ENCODE results near the gene ST8SIA1.
A peak's percentile ranks its signal among the peaks of the same experiment; 100 is the strongest.

Gene ST8SIA1

DNA sequence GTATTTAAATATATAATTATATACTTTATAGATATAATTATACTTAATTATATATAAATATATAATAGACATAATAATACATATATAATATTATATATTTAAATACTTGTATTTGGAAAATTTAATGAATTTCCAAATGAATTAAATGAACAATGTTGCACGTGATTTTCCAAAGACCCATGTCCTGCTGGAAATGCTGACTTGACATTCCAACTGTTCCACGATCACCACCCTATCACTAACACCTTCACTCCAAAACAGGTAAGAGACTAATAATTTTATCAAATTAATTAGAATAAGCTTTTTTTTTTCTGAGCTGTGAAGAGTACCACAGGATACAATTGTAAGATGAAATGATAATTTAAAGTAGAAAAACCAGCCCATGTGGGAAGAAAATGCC lies 103.4 kb downstream of the ST8SIA1 start:
- no peak for DNase-seq

DNA sequence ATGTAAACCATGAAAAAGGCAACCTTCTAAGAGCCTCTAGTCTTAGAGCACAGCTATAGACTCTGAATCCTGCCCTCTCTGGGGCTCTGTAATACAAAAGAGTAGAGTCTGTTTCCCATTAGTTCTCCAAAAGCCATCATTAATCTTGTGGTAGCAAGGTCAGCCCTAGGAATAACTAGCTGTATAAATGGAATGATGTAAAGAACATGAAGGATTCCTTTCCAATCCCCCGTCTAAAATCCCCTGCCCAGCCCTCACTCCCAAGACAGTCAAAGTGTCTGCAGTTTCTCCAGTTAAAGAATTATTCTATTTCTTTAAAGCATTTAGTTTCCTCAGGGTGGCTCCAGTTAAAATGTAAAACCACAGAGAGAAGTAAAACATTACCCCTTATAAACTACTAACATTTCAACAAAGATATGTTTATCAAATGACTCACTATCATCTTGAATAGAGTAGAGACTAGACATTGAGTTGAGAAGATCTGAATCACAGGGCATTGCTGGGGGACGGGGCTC lies 104.2 kb downstream of the ST8SIA1 start:
- no peak for DNase-seq

DNA sequence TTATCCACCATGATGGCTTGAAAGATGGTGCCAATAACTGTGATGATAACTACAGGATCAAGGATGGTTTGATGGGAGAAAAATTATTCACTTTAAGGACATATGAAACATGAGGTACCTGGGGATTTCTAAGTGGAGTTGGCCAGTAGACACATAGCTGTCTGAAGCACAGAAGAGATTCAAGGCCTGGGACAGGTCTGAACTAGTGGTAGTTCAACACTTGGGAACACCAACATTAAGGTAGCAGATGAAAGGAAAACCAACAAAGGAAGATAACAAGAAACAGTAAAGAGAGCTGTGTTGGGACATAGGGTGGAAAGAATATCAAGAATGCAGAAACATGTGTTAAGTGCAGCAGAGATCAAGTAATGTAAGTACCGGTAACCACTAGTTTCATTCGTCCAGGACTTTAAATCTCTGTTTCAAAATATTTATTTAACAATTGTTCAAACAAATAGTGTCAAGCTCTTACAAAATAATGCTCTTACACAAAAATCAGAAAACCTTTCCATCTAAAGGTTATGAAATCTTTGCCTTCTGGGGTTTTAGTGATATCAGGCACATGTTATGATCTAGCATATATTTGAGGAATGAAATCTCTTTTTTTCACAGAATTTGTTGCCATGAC lies 104.7 kb downstream of the ST8SIA1 start:
- no peak for DNase-seq

DNA sequence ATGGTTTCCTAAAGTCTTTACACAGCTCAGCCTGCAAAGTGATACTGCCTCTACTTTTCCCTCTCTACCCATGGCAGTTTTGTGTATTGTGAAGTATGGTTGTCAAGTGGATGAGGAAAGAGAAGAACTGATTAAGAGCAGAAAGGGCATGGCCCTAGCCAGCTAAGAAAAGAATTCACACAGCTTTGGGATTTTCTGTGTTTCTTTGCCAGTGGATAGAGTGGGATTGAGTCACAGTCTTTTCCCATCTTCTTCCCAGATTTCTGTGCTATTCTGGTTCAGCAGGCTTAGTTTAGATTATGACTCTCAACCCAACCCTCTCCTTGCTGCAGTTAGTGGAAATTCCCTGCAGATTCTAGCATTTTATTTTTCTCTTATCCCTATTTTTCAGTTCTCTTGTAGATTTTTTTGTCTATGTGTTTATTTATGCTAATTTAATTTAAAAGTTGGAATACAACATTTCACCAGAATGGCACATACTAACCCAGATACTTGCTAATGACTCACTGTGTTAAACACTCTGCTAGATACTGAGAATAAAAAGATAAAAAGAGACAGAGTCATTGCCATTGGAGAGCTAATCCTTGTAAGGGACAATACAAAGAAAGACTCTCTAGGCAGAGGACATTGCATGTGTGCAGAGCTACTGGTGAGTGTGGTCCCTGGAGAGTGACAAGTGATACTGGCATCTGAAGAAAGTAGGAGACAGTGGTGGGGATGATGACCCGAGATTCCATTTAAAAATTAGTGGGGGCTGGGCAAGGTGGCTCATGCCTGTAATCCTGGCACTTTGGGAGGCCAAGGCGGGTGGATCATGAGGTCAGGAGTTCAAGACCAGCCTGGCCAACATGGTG lies 106.3 kb downstream of the ST8SIA1 start:
- no peak for DNase-seq

DNA sequence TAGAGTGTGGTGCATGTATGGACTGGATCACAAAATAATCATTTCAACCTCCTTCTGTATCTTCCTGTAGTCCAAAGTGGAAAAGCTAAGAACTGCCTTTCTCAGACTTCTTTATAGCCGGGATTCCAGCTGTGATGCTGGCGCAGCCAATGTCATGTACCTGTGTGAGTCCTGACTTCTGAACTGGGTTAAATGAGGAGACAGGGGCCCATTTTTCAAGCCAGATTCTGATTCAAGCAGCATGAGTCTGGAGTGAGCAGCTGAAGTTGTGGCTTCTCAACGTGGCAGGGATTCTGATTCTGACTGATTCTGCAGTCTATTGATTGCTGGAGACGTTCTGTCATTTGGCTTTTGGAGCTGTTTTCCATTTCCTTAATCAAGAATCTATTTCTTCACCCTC lies 111.2 kb downstream of the ST8SIA1 start:
- DNase-seq, result no peak

DNA sequence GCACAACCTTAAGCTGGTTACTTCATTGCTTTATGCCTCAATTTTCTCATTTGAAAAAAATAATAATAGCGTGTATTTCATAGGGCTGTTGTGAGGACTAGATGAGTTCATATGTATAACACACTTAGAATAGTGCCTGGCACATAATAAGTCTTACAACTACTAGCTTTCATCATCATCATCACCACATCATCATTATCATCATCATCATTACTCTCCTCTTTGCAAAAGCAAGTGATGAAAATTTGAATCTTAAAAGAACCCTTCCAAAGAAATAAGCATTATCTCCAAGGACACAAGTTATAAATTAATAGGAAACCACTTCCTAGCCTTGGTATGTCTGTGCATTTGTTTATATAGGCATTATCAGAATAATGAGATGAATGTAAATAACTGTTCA lies 117.0 kb downstream of the ST8SIA1 start:
- DNase-seq, result no peak

DNA sequence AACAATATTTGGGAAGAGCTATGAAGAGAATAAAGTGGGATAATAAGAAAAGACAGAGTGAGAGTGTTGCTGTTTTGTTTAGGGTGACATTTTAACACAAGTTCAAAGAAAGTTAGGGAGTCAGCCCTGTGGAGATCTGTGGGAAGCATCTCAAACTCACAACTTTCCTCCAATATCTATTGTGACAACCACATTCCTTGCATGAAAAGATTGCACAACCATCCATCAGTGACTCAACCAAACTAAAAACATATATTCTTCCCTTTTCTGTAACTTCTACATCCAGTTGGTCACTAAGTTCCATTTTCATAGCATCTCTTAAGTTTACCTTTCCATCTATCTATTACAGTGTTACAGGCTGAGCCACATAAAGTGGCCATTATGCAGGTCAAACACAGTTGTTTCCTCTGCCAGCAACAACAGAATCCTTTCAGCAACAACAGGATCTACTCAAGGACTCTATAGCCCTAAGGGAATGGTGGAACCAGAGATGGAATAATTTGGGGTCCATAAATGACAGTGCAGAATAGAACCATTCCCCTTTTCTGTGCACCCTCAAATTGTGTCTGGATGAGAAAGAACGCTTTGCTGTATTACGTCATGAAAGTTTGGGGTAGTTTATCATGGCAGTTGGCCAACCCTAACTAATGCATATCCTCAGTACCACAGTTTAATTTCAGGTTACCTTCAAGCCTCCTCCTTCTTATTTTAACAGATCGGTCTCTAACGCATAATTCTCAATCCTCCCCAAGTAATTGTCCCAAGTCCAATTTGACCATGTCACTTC lies 118.8 kb downstream of the ST8SIA1 start:
- no peak for DNase-seq

DNA sequence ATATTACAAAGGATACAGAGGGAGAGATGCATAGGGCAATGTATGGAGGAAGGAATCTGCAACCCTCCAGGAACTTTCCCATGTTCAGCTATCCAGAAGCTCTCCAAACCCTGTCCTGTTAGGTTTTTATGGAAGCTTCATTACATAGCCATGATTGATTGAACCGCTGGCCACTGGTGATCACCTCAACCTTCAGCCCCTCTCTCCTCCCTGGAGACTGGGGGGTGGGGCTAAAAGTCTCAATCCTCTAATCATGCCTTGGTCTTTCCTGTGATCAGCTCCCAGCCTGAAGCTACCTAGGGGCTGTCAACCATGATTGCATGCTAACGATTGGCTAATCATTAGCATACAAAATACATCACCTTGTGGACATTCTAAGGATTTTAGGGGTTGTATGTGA lies 123.4 kb downstream of the ST8SIA1 start:
- DNase-seq, result no peak

DNA sequence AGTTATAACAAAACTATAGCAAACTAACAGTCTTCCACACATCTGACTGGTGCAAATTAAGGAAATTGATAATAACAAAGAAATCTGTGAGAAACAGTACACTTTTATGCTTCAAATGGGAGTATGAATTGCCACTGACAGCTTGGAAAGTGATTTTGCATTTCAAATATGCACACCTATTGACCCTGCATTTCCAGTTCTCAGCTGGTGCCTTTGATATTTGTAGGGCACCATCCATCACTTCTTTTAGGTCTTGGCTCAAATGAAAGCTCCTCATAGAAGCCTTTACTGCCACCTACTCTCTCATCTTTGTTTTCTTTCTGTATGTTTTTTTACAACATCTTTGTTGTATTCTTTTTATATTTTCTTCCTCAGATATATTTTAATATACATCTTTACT lies 125.1 kb downstream of the ST8SIA1 start:
- no peak for DNase-seq

DNA sequence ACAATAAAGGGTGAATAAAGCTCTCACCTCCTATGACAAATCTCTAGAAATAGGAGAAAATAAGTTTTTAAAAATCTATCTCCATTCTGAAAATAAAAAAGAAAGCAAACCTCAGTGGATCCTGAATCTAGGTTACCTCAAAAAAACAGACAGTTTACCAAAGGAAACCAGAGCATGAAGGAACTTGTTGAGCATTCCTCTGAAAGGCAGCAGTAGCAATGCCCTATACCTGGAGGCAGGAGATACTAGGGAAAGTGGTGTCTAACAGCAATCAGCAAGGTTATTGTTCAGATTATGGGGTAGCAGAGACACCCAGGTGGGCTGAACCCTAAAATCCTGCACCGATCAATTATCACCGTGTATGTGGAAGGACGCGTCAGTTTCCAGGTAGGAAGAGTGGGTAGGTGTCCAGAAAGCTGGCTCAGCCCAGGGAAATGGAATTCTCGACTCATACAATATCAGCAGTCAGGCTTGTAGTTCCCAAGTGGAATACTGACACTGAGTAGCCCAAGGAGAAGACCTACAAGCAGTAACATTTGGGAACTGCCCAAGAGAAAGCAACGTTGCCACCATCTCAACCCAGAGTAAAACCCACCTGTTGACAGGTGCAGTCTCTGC lies 128.3 kb downstream of the ST8SIA1 start:
- DNase-seq, result no peak

DNA sequence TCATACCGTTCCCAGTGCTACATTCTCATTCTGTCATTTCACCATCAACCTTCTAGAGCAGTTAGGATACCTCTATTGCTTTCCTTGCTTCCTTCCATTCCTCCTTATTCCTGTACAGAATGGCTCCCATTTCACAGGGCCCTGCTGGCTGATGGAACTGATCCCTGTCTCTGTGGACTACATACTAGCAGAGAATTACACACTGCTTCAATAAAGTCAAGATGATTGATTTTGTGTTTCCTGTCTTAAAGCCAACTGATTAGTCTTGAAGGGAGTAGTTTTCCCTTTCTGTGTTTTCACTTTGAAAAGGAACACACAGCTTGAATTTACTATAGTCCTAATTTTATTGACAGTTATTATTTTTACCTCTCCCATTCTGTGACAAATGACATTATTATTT lies 130.1 kb downstream of the ST8SIA1 start:
- no peak for DNase-seq

DNA sequence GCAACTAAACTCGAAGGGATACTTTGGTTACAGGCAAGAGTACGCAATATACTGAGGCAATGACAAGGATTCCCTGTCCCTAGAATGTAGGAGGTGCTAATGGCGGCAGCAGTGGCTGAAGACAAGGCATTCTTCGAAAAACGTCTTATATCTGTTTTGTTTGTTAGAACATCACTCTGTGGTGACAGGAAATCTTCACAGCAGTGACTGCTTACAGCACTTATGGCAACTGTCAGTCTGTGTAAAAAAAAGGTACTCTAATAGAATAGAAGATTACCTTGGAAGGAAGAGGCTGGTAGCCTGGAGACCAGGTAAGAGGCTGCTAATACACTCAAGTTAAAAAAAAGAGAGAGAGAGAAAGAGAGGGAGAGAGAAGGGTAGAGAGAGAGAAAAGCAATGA lies 131.7 kb downstream of the ST8SIA1 start:
- no peak for DNase-seq

DNA sequence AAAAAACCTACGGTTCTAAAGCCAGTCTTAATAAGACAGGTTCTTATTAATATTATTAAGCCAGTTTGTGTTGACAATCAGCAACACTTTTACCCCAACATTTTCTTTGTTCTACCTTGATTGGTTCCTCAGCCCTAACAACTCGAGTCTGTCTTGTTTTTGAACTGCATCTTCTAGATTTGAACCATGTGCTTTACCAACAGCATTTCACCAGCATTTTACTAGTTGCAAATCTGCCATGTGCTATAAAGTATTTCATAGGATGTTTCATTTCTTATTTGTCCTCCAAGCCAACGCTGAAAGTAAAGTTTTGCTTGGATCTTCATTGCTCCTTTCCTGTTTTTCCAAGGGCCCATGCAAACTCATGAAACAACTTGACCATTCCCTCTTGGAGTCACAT lies 133.4 kb downstream of the ST8SIA1 start:
- DNase-seq, result no peak

DNA sequence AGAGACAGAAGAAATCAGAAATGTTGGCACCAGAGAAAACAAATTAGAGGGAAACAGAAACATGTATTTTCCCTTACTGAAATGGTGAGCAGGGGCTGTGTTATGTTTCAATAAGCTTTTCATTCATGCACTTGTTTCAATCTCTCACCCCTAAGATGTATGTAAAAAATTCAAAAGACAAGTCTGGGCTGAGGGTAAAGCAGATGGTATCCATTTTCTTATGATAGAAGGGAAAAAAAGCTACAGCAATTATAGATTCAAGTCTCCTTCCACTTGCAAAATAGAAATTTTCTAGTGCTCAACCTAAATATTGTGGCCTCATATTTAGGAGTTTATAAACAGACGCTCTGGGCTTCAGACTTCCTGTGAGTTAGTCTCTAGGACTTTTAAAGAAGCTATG lies 138.3 kb downstream of the ST8SIA1 start:
- DNase-seq, result no peak

DNA sequence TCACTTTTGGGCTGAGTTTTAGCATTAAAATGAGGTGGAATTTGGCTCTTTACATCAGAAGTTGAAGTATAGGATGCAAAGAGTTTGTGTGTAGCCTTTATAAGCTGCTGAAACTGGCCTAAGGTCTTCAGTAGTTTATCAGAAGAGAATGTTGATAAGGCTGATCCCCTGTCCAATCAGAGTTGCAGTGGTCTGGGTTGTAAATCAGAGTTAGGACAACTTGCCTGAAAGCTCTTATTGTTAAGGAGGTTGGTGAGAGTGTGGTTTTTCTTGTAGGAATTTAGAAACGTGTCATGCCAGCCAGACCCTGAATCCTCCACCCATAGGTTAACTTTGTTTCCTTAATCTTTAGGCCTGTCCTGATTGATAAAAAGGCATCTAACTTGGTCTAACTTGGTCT lies 143.5 kb downstream of the ST8SIA1 start:
- no peak for DNase-seq

DNA sequence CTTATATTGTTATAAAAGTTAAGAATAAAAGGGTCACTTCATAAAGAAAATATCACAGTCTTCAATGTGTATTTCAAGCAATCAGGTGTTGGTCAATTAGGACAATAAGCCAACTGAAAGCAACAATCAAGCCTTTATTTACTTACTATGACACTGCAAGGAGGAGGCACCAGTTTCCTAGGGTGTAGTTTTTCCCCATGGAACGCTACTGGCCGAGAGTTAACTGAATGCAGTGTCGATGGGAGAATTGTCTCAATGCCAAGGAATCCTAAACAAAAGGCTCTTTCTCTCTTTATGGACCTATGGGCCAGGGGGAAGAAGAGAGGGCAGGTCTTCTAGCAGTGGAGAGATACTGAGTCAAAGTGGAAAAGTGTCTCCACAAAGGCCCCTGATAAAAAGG lies 146.1 kb downstream of the ST8SIA1 start:
- no peak for DNase-seq

DNA sequence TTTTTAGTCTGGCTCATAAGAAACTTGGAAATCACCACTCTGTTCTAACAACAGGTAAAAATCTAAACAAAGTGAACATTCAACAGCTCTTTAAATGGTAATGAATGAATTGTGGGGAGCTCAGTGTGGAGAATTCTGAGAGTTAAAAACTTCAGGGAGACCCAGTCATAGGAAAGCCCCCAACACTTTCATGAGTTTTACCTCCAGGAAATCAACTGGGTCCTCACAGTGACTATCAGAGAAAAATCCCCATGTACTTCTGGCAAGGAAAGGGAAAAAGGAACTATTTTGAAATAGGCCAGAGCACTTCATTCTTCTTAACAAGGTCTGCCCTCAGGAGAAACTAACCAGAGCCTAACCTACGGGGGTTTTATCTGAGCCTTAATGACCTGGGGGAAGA lies 153.8 kb downstream of the ST8SIA1 start:
- no peak for DNase-seq

DNA sequence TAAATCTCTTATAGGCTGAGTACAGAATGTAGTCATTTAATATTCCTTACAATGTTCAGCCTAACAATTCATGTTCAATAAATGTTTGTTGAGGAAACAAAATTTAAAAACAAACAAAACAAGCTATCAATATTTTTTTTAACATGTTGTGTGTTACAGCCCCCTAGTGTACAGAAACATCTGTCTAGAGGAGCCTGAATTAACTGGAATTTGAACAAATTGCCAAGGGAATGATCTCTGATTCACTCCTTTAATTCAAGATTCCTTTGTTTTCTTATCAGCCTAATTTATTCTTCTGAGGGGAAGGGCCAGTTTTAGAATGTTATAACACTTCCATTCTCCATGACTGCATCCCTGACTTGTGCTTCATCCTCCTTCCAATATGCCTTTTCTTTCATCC lies 161.3 kb downstream of the ST8SIA1 start:
- no peak for DNase-seq

DNA sequence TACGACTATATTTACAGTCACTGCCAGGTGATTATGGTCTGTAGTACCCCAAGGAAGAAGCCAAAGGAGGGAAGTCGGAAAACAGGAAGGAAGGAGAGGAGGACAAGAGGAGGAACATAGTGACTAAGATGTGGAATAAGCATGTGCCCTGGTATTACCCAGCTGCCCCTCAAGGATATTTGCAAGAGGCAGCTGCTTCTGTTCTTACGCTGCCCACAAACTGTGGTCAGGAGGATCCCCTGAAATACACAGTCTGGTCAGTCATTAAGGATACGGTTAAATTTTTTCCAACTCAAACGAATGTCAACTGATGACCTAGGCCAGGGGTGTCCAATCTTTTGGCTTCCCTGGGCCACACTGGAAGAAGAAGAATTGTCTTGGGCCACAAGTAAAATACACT lies 162.0 kb downstream of the ST8SIA1 start:
- no peak for DNase-seq

DNA sequence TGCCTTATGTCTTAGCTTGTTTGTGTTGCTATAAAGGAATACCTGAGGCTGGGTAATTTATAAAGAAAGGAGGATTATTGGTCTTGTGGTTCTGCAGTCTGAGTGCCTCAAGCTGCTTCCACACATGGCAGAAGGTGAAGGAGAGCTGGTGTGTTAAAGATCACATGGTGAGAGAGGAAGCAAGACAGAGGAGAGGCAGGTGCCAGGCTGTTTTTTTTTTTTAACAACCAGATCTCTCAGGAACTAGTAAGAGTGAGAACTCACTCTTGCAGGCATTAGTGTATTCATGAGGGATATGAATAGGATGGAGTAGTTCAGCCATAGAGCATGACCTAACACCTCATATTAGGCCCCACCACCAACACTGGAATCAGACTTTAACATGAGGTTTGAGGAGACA lies 165.1 kb downstream of the ST8SIA1 start:
- peak; percentile 33 for DNase-seq

DNA sequence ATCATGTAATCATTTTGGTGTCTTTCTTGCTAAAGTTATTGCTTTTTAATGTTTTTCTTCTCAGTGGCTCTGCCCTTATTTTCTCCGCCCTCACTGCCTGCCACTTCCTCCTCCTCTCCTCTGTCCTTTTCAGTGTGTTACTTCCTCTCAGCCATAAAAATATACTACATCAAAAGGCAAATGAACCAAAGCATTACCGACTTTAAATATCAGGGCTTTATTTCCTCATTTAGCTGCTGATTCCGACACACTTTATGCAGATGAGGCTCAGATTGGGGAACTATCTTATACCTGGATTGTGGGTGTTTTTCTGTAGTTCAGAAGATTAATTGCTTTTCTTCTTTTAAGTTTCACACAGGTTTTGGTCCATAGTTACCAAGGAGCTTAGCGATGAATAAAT lies 170.4 kb downstream of the ST8SIA1 start:
- DNase-seq, result no peak

DNA sequence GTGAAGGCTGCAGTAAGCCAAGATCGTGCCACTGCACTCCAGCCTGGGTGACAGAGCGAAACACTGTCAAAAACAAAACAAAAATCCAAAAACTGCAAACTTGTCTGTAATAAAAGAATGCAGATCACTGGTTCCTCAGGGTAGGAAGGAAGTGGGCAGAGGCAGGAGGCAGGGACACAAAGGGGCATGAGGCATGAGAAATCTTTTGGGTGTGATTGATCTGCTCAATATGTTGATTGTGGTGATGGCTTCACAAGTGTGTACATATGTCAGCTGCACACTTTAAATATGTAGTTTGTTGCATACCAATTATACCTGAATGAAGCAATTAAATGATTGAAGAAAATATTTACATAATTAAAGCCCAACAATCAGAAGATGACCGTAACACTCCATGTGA lies 170.9 kb downstream of the ST8SIA1 start:
- DNase-seq, result no peak

DNA sequence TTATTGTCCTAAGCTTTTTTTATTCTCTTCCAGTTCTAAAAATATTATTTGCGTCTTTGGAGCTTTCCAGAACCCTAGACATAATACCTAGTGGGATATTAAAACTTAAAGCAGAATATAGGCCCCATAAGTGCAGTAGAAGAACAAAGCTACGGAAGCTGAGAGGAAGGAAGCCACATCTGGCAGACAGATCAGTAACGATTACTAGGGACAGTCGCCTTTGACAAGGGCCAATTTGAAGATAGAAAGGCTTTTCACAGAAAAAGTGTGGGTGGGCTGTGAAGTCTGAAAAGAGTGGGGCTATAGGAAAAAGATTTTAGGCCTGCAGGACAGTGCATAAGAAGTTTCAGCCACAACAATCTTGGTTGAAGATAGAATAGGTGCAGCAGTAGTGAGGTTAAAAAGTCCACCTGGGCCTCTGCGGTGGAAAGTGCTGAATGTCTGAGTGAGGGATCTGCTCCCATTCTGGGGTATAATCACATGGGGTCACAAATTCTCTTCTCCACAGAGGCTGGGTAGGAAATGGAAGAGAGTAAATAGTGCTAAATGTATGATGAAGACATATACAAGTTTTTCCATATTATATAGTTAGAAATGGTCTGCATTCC lies 174.0 kb downstream of the ST8SIA1 start:
- DNase-seq, result no peak

Data from NCI-H69 (cell line).